ENCODE data around the gene SIL1. TPM values are rescaled to one million over a fixed set of nuclear protein-coding genes. Genes with fewer than 3 reads are reported as not detected.
A peak's percentile ranks its signal among the peaks of the same experiment; 100 is the strongest.

SIL1 gene
- total RNA-seq, 1 donor from 2014 or later, result 41.6 TPM

- no peak overlapping the region for H3K4me3 Mint-ChIP-seq (ENCODE audit: unreplicated experiment)
- Histone ChIP-seq H3K27ac (ENCODE audit: low read depth, low read length) (no peak overlapping the region), H3K4me3 (ENCODE audit: insufficient read depth, low read depth, low read length) (no peak overlapping the region), H2AFZ (ENCODE audit: low read depth, low read length) (no peak overlapping the region), H3K27me3 (ENCODE audit: insufficient read depth, low read length) (no peaks in the 10 kb centered on the region), H3K36me3 (ENCODE audit: insufficient read depth, low read length) (no peaks in the 10 kb centered on the region), H3K4me1 (ENCODE audit: insufficient read depth, low read length) (peaks cover 15% of the 10 kb centered on the region), H3K9ac (ENCODE audit: low read length) (no peak overlapping the region), H3K9me3 (ENCODE audit: insufficient read depth, low read depth, low read length) (no peaks in the 10 kb centered on the region), H3K79me2 (ENCODE audit: insufficient read depth, low read length) (no peaks in the 10 kb centered on the region), H4K20me1 (ENCODE audit: insufficient read depth, low read length) (peaks cover 24% of the 10 kb centered on the region), H3K4me2 (ENCODE audit: low read length) (no peak overlapping the region)
- H3K36me3 Mint-ChIP-seq (ENCODE audit: low read depth, unreplicated experiment), result peaks cover 20% of the 10 kb centered on the region
- H3K27ac Mint-ChIP-seq (ENCODE audit: unreplicated experiment), result no peak overlapping the region
- H3K9me3 Mint-ChIP-seq (ENCODE audit: unreplicated experiment), result no peaks in the 10 kb centered on the region
- H3K27me3 Mint-ChIP-seq (ENCODE audit: low read depth, unreplicated experiment), result peaks cover 17% of the 10 kb centered on the region
- no peak for FAIRE-seq
- TF ChIP-seq CTCF (IDR thresholded peaks at IDR 0.05; ENCODE audit: insufficient read depth, low read depth, low read length) (no peak), EZH2 (IDR thresholded peaks at IDR 0.05; ENCODE audit: insufficient read depth, low read length) (no peak)
- H3K4me1 Mint-ChIP-seq (ENCODE audit: low read depth, unreplicated experiment), result peaks cover 32% of the 10 kb centered on the region
- DNase-seq (ENCODE audit: low read depth), result no peak
Observed at GRCh38 chr5:138950421-138951031, 247.6 kb downstream of the SIL1 start.

GRCh38 chr5:138949988-138950387, 248.2 kb downstream of the SIL1 start:
- H3K36me3 ChIP-seq (ENCODE audit: insufficient read depth, low read length), result no peaks in the 10 kb centered on the region
- TF ChIP-seq EZH2 (IDR thresholded peaks at IDR 0.05; ENCODE audit: insufficient read depth, low read length), result no peak
- TF ChIP-seq CTCF (IDR thresholded peaks at IDR 0.05; ENCODE audit: insufficient read depth, low read depth, low read length), result no peak
- H2AFZ ChIP-seq (ENCODE audit: low read depth, low read length), result no peak overlapping the region
- no peak overlapping the region for H3K4me2 ChIP-seq (ENCODE audit: low read length)
- H3K4me1 ChIP-seq (ENCODE audit: insufficient read depth, low read length), result peaks cover 17% of the 10 kb centered on the region
- H3K9me3 Mint-ChIP-seq (ENCODE audit: unreplicated experiment), result peaks cover 3% of the 10 kb centered on the region
- H3K9me3 ChIP-seq (ENCODE audit: insufficient read depth, low read depth, low read length), result no peaks in the 10 kb centered on the region
- no peak overlapping the region for H3K9ac ChIP-seq (ENCODE audit: low read length)
- H3K27ac ChIP-seq (ENCODE audit: low read depth, low read length), result no peak overlapping the region
- H3K27ac Mint-ChIP-seq (ENCODE audit: unreplicated experiment), result no peak overlapping the region
- H3K4me3 ChIP-seq (ENCODE audit: insufficient read depth, low read depth, low read length), result no peak overlapping the region
- H3K36me3 Mint-ChIP-seq (ENCODE audit: low read depth, unreplicated experiment), result peaks cover 25% of the 10 kb centered on the region
- FAIRE-seq (no peak), DNase-seq (ENCODE audit: low read depth) (no peak)
- H4K20me1 ChIP-seq (ENCODE audit: insufficient read depth, low read length), result peaks cover 28% of the 10 kb centered on the region
- H3K27me3 Mint-ChIP-seq (ENCODE audit: low read depth, unreplicated experiment), result peaks cover 17% of the 10 kb centered on the region
- no peaks in the 10 kb centered on the region for H3K27me3 ChIP-seq (ENCODE audit: insufficient read depth, low read length)
- no peaks in the 10 kb centered on the region for H3K79me2 ChIP-seq (ENCODE audit: insufficient read depth, low read length)
- no peak overlapping the region for H3K4me3 Mint-ChIP-seq (ENCODE audit: unreplicated experiment)
- peaks cover 29% of the 10 kb centered on the region for H3K4me1 Mint-ChIP-seq (ENCODE audit: low read depth, unreplicated experiment)

- Histone ChIP-seq H3K4me3 (ENCODE audit: insufficient read depth, low read depth, low read length) (no peak overlapping the region), H3K27me3 (ENCODE audit: insufficient read depth, low read length) (no peaks in the 10 kb centered on the region), H3K79me2 (ENCODE audit: insufficient read depth, low read length) (no peaks in the 10 kb centered on the region), H2AFZ (ENCODE audit: low read depth, low read length) (no peak overlapping the region), H3K9ac (ENCODE audit: low read length) (no peak overlapping the region), H3K36me3 (ENCODE audit: insufficient read depth, low read length) (no peaks in the 10 kb centered on the region), H3K4me1 (ENCODE audit: insufficient read depth, low read length) (peaks cover 24% of the 10 kb centered on the region), H4K20me1 (ENCODE audit: insufficient read depth, low read length) (peaks cover 21% of the 10 kb centered on the region), H3K9me3 (ENCODE audit: insufficient read depth, low read depth, low read length) (no peaks in the 10 kb centered on the region), H3K4me2 (ENCODE audit: low read length) (no peak overlapping the region), H3K27ac (ENCODE audit: low read depth, low read length) (no peak overlapping the region)
- H3K4me3 Mint-ChIP-seq (ENCODE audit: unreplicated experiment), result no peak overlapping the region
- peaks cover 17% of the 10 kb centered on the region for H3K27me3 Mint-ChIP-seq (ENCODE audit: low read depth, unreplicated experiment)
- DNase-seq (ENCODE audit: low read depth), result no peak
- H3K4me1 Mint-ChIP-seq (ENCODE audit: low read depth, unreplicated experiment), result peaks cover 26% of the 10 kb centered on the region
- peak overlapping the region; percentile 18 for H3K27ac Mint-ChIP-seq (ENCODE audit: unreplicated experiment)
- peaks cover 3% of the 10 kb centered on the region for H3K9me3 Mint-ChIP-seq (ENCODE audit: unreplicated experiment)
- no peak for TF ChIP-seq CTCF (IDR thresholded peaks at IDR 0.05; ENCODE audit: insufficient read depth, low read depth, low read length)
- no peak for TF ChIP-seq EZH2 (IDR thresholded peaks at IDR 0.05; ENCODE audit: insufficient read depth, low read length)
- H3K36me3 Mint-ChIP-seq (ENCODE audit: low read depth, unreplicated experiment), result peaks cover 26% of the 10 kb centered on the region
- no peak for FAIRE-seq
Observed at GRCh38 chr5:138949223-138949574, 249.0 kb downstream of the SIL1 start.
